H1 (cell line): ENCODE data around the gene RBM19. TPM values are rescaled to one million over a fixed set of nuclear protein-coding genes. Genes with fewer than 3 reads are reported as not detected.

Source experiments
- CTCF ChIA-PET: fragments of 300-600 bp; sonication (Branson Sonifier 250); formaldehyde crosslinking; loops from one replicate; lab custom pipeline; 2021; ENCODE audit not compliant: partially characterized antibody; lab: Charles Lee
- POLR2A ChIA-PET: fragments of 300-600 bp; sonication (Branson Sonifier 250); formaldehyde crosslinking; loops from one replicate; lab custom pipeline; 2021; ENCODE audit warnings: inconsistent platforms; ENCODE audit not compliant: partially characterized antibody; lab: Charles Lee
- DNase-seq, 2 experiments: peaks; one replicate each; pipeline versions ENCODE4 v3.0.0 to v3.0.0-alpha.2; 2010 to 2022; ENCODE audit warnings: low spot score in 2 of 2, low read depth in 1 of 2, mixed read lengths in 1 of 2
- FAIRE-seq: peaks from 2 replicates; lab custom pipeline; 2011; peaks lifted over from hg19 to GRCh38; lab: Jason Lieb, UNC
- H2AFZ ChIP-seq: 2 replicates; pipeline ENCODE4 v1.8.1; 2012; ENCODE audit warnings: low read length, inconsistent platforms
- H2AK5ac ChIP-seq: 2 replicates; pipeline ENCODE4 v1.6.1; 2013; ENCODE audit warnings: low read depth, low read length
- H2BK120ac ChIP-seq: replicated peaks from 2 replicates; pipeline ENCODE3; 2013; ENCODE audit warnings: low read depth, low read length, inconsistent platforms
- H2BK12ac ChIP-seq: 2 replicates; pipeline ENCODE4 v1.6.1; 2013; ENCODE audit warnings: low read depth, low read length
- H2BK15ac ChIP-seq: 2 replicates; pipeline ENCODE4 v1.6.1; 2013; ENCODE audit warnings: low read length
- H2BK20ac ChIP-seq: 2 replicates; pipeline ENCODE4 v1.6.1; 2013; ENCODE audit warnings: low read length
- H2BK5ac ChIP-seq: 2 replicates; pipeline ENCODE4 v1.6.1; 2013; ENCODE audit warnings: low read depth, low read length
- H3K14ac ChIP-seq: 2 replicates; pipeline ENCODE4 v1.6.1; 2013; ENCODE audit warnings: inconsistent platforms; ENCODE audit not compliant: insufficient read length
- H3K18ac ChIP-seq: 2 replicates; pipeline ENCODE4 v1.6.1; 2013; ENCODE audit warnings: low read length; ENCODE audit errors: extremely low read depth
- H3K23ac ChIP-seq: 2 replicates; pipeline ENCODE4 v1.6.1; 2013; ENCODE audit warnings: inconsistent platforms; ENCODE audit not compliant: insufficient read length
- H3K23me2 ChIP-seq: 2 replicates; pipeline ENCODE4 v1.6.1; 2013; ENCODE audit warnings: low read depth, low read length
- H3K27ac ChIP-seq: 2 replicates; pipeline ENCODE4 v1.6.1; 2011; ENCODE audit warnings: low read depth, low read length, inconsistent platforms
- H3K27me3 ChIP-seq, 4 experiments: replicated peaks in 1 of 4; 1 replicate in 1 of 4; 2 replicates in 3 of 4; pipeline versions ENCODE4 v1.6.1 to v1.8.1; 2011 to 2013; ENCODE audit warnings: low read length in 3 of 4, mild to moderate bottlenecking in 3 of 4, inconsistent platforms in 2 of 4, mixed read lengths in 2 of 4, moderate library complexity in 1 of 4; ENCODE audit not compliant: control insufficient read depth in 3 of 4, insufficient read depth in 3 of 4; ENCODE audit errors: extremely low read depth in 1 of 4
- H3K36me3 ChIP-seq, 4 experiments: 2 replicates each; pipeline versions ENCODE4 v1.6.1 to v1.8.1; 2011 to 2013; ENCODE audit warnings: mild to moderate bottlenecking in 4 of 4, low read length in 3 of 4, moderate library complexity in 2 of 4, control low read depth in 1 of 4, inconsistent platforms in 1 of 4; ENCODE audit not compliant: insufficient read depth in 4 of 4, control insufficient read depth in 2 of 4
- H3K4ac ChIP-seq: replicated peaks from 2 replicates; pipeline ENCODE3; 2013; ENCODE audit warnings: low read length, low read depth, mixed read lengths, inconsistent platforms; ENCODE audit not compliant: insufficient read length
- H3K4me1 ChIP-seq, 4 experiments: replicated peaks in 1 of 4; 1 replicate in 1 of 4; 2 replicates in 3 of 4; pipeline versions ENCODE4 v1.6.1 to v1.8.1; 2011 to 2013; ENCODE audit warnings: low read length in 3 of 4, inconsistent platforms in 2 of 4, mixed read lengths in 1 of 4; ENCODE audit not compliant: insufficient read depth in 4 of 4, control insufficient read depth in 3 of 4
- H3K4me2 ChIP-seq, 2 experiments: 2 replicates each; pipeline versions ENCODE4 v1.6.1 to v1.8.1; 2011 to 2013; ENCODE audit warnings: low read depth in 2 of 2, low read length in 2 of 2, control low read depth in 1 of 2, inconsistent platforms in 1 of 2, mild to moderate bottlenecking in 1 of 2; ENCODE audit not compliant: insufficient read depth in 1 of 2
- H3K4me3 ChIP-seq, 4 experiments: fragments of 200-600, 300-600 bp in 1 of 4; sonication (generic), shearing (Covaris generic), sonication (Bioruptor Twin) in 1 of 4; 2 replicates each; pipeline versions ENCODE4 v1.5.1 to v1.8.1; 2011 to 2016; ENCODE audit warnings: low read length in 4 of 4, low read depth in 3 of 4, control low read depth in 2 of 4, inconsistent platforms in 2 of 4, mild to moderate bottlenecking in 2 of 4, mixed read lengths in 1 of 4, moderate library complexity in 1 of 4; ENCODE audit not compliant: insufficient read depth in 2 of 4; ENCODE audit errors: extremely low read depth in 1 of 4
- H3K56ac ChIP-seq: replicated peaks from 2 replicates; pipeline ENCODE3; 2013; ENCODE audit warnings: low read depth, mild to moderate bottlenecking, mixed read lengths, low read length, inconsistent platforms; ENCODE audit not compliant: insufficient read length
- H3K79me1 ChIP-seq: 2 replicates; pipeline ENCODE4 v1.6.1; 2013; ENCODE audit warnings: low read depth, low read length, control low read depth
- H3K79me2 ChIP-seq, 2 experiments: 2 replicates each; pipeline versions ENCODE4 v1.6.1 to v1.8.1; 2012 to 2013; ENCODE audit warnings: low read length in 2 of 2, mild to moderate bottlenecking in 2 of 2, inconsistent platforms in 1 of 2; ENCODE audit not compliant: insufficient read depth in 2 of 2, control insufficient read depth in 1 of 2
- H3K9ac ChIP-seq, 4 experiments: replicated peaks in 1 of 4; 1 replicate in 1 of 4; 2 replicates in 3 of 4; pipeline versions ENCODE4 v1.6.1 to v1.8.1; 2011 to 2013; ENCODE audit warnings: low read depth in 3 of 4, low read length in 3 of 4, control low read depth in 2 of 4, mild to moderate bottlenecking in 2 of 4, moderate library complexity in 2 of 4, inconsistent platforms in 1 of 4; ENCODE audit errors: extremely low read depth in 1 of 4
- H3K9me3 ChIP-seq, 2 experiments: 2 replicates each; pipeline versions ENCODE4 v1.6.1 to v1.8.1; 2012 to 2013; ENCODE audit warnings: mild to moderate bottlenecking in 2 of 2, moderate library complexity in 2 of 2, control low read depth in 1 of 2, inconsistent platforms in 1 of 2, low read depth in 1 of 2, low read length in 1 of 2, mixed read lengths in 1 of 2; ENCODE audit not compliant: insufficient read depth in 2 of 2
- H4K20me1 ChIP-seq, 2 experiments: replicated peaks in 1 of 2; 2 replicates each; pipeline versions ENCODE3 to v1.8.1; 2011 to 2013; ENCODE audit warnings: inconsistent platforms in 2 of 2, low read length in 2 of 2, mild to moderate bottlenecking in 1 of 2; ENCODE audit not compliant: insufficient read depth in 2 of 2, control insufficient read depth in 1 of 2
- H4K5ac ChIP-seq: 2 replicates; pipeline ENCODE4 v1.6.1; 2013; ENCODE audit warnings: low read length, low read depth, mixed read lengths, inconsistent platforms; ENCODE audit not compliant: insufficient read length
- H4K8ac ChIP-seq: 2 replicates; pipeline ENCODE4 v1.8.0; 2013; ENCODE audit warnings: mild to moderate bottlenecking, moderate library complexity, low read length, inconsistent platforms; ENCODE audit not compliant: insufficient read depth; ENCODE audit errors: extremely low read depth
- H4K91ac ChIP-seq: replicated peaks from 2 replicates; pipeline ENCODE3; 2013; ENCODE audit warnings: low read length, mixed read lengths, inconsistent platforms; ENCODE audit not compliant: insufficient read length
- SP4 ChIP-seq: IDR thresholded peaks from 2 replicates; pipeline ENCODE4 v1.6.1; 2012; ENCODE audit warnings: low read length, inconsistent platforms
- SRF ChIP-seq: IDR thresholded peaks from 2 replicates; pipeline ENCODE4 v1.6.1; 2011; ENCODE audit warnings: mild to moderate bottlenecking, low read depth, low read length, moderate library complexity
- WGBS, 2 experiments: shearing (Covaris generic) in 1 of 2; methylation state at CpG; one replicate each; pipeline versions ENCODE4 v1.1.6 to v1.1.7; 2013 to 2015; ENCODE audit warnings: low lambda C conversion rate in 2 of 2, mixed read lengths in 2 of 2, inconsistent platforms in 1 of 2, low coverage in 1 of 2, missing lambda C conversion rate in 1 of 2; ENCODE audit not compliant: insufficient replicate concordance in 2 of 2, insufficient coverage in 1 of 2, insufficient read length in 1 of 2; ENCODE audit errors: extremely low coverage in 1 of 2, missing lambda C conversion rate in 1 of 2; 5-methylcytosine and 5-hydroxymethylcytosine counted together
- polyA plus RNA-seq, 7 experiments: library from polyadenylated mRNA; depleted of rRNA in 3 of 7; stranded (reverse) in 5 of 7; unstranded in 2 of 7; fragments of >200 nt in 5 of 7; fragments of 200-250 nt in 2 of 7; gene quantifications; 1 replicate in 5 of 7; 2 replicates in 1 of 7; 4 replicates in 1 of 7; pipeline versions ENCODE4 v1.2.1 to v1.2.3, GENCODE V29; 2011 to 2013; ENCODE audit warnings: missing spikeins in 2 of 7, mixed read lengths in 2 of 7
- total RNA-seq: library from RNA; stranded (reverse); fragmentation: NEBNext Ultra II Directional; extraction: Animal tissue kit (Norgen Biotek cat#: 25700); gene quantifications from 2 replicates; pipeline ENCODE4 v1.2.1, GENCODE V29; 2021
- TF ChIP-seq, protein P1 (sequence below): IDR thresholded peaks from 2 replicates; pipeline ENCODE4 v1.6.1; 2012; ENCODE audit warnings: inconsistent platforms
- TF ChIP-seq, protein P2 (sequence below), 3 experiments: IDR thresholded peaks; 1 replicate in 2 of 3; 2 replicates in 1 of 3; pipeline versions ENCODE4 v1.5.1 to v1.6.1; 2011; ENCODE audit warnings: low read length in 3 of 3, mild to moderate bottlenecking in 3 of 3, inconsistent platforms in 2 of 3, low read depth in 1 of 3, moderate library complexity in 1 of 3; ENCODE audit not compliant: insufficient read depth in 1 of 3; ENCODE audit errors: control extremely low read depth in 1 of 3

Gene RBM19
- total and polyA plus RNA-seq, 2 of the 8 experiments (the other 6 are each of a cell fraction or from before 2014, with no cell fraction given): 23.4 to 61.9 TPM

DNA sequence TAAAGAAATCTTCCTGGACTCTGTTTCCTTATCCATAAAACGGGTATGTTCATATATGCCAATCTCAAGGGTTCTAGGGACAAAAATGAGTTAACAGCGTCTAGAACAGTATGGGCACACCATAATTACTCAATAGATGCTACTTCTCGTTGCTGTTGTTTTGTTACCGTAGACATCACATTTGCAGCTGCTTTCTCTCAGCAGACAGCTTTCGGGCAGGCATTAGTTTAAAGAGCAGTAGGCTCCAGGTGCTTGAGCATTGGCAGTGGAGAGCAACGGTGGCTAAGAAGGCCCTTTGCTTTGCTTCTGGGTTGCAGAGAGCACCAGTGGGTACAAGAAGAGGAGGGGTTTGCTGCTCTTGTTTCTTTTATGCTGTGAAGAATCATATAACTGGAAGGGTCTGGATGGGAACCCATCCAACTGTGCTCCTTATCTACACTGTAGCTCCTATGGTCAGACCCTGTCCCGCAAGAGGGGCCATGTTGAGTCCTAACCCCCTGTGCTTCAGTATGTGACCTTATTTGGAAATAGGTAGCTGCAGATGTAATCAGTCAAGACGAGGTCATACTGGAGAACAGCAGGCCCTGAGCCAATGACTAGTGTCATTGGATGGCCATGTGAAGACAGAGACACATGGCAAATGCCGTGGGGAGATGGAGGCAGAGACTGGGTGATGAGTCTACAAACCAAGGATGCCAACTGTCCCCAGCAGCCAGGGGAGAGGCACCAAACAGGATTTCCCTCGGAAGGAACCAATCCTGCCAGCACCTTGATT is 120.0 kb downstream of the RBM19 start:
- WGBS, 2 experiments: 92% methylated on average over 10 of the region's 10 CpGs; no CpG with 5 or more reads in 1 of the 2 experiments
- POLR2A ChIA-PET: no interaction called here
- H3K9ac ChIP-seq: no peak overlapping the region
- DNase-seq: no peak
- no peak overlapping the region for H3K56ac ChIP-seq
- H3K4ac ChIP-seq: no peak overlapping the region
- no peak overlapping the region for H3K27ac ChIP-seq
- TF ChIP-seq SRF (0 out of 2 replicates have a peak, but pooled peaks have one; percentile 7), SP4 (no peak)
- TF ChIP-seq, protein P1, sequence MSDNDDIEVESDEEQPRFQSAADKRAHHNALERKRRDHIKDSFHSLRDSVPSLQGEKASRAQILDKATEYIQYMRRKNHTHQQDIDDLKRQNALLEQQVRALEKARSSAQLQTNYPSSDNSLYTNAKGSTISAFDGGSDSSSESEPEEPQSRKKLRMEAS: no peak
- TF ChIP-seq, protein P2, sequence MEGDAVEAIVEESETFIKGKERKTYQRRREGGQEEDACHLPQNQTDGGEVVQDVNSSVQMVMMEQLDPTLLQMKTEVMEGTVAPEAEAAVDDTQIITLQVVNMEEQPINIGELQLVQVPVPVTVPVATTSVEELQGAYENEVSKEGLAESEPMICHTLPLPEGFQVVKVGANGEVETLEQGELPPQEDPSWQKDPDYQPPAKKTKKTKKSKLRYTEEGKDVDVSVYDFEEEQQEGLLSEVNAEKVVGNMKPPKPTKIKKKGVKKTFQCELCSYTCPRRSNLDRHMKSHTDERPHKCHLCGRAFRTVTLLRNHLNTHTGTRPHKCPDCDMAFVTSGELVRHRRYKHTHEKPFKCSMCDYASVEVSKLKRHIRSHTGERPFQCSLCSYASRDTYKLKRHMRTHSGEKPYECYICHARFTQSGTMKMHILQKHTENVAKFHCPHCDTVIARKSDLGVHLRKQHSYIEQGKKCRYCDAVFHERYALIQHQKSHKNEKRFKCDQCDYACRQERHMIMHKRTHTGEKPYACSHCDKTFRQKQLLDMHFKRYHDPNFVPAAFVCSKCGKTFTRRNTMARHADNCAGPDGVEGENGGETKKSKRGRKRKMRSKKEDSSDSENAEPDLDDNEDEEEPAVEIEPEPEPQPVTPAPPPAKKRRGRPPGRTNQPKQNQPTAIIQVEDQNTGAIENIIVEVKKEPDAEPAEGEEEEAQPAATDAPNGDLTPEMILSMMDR (IDR thresholded peaks at IDR 0.05; ENCODE audit: control extremely low read depth in 1 of 3, insufficient read depth in 1 of 3, low read depth in 1 of 3, low read length in 3 of 3): no peak
- CTCF ChIA-PET: interaction anchor here (0.6 to 2.5 kb wide), 3 partner anchors 14 to 21 kb away, joined by 4 to 10 read pairs (median 4); no protein-coding TSS in a partner anchor
- no peaks in the 10 kb centered on the region for H3K9me3 ChIP-seq
- H2AFZ ChIP-seq: no peak overlapping the region
- no peak for FAIRE-seq
- H3K36me3 ChIP-seq: no peaks in the 10 kb centered on the region; a peak in 3 of 8 replicates
- H3K23me2 ChIP-seq: 0 out of 2 replicates have a peak, but pooled peaks cover 1% of the 10 kb centered on the region
- no peak overlapping the region for H2BK12ac ChIP-seq
- H4K20me1 ChIP-seq: peaks cover 0 to 2% of the 10 kb centered on the region in 2 experiments
- H3K14ac ChIP-seq: no peak overlapping the region
- H3K4me3 ChIP-seq: no peak overlapping the region
- no peak overlapping the region for H2AK5ac ChIP-seq
- no peak overlapping the region for H3K4me2 ChIP-seq
- H3K18ac ChIP-seq: no peak overlapping the region
- H2BK20ac ChIP-seq: no peak overlapping the region
- H2BK120ac ChIP-seq: no peak overlapping the region
- H4K5ac ChIP-seq: no peak overlapping the region
- H3K79me2 ChIP-seq: no peaks in the 10 kb centered on the region
- no peak overlapping the region for H2BK5ac ChIP-seq
- peak overlapping the region; percentile 21; the same call in 1 of the 2 replicates for H4K8ac ChIP-seq
- no peak overlapping the region for H4K91ac ChIP-seq
- H3K79me1 ChIP-seq: no peaks in the 10 kb centered on the region
- peaks cover 0 to under 1% (median 0%) of the 10 kb centered on the region in 4 experiments; a peak in 2 of 7 replicates for H3K4me1 ChIP-seq
- H3K27me3 ChIP-seq: no peaks in the 10 kb centered on the region
- no peak overlapping the region for H3K23ac ChIP-seq
- H2BK15ac ChIP-seq: no peak overlapping the region
